ENCODE measurements around the gene PDPR.
"Not testable (repeated sequence)": the region's sequence is repeated elsewhere in the genome, so short reads cannot be mapped to it uniquely, and the experiment has no call there.

Gene PDPR

GRCh38 chr16:70200063-70200462 is 85.9 kb downstream of the PDPR start:
- H3K27me3 ChIP-seq (ENCODE audit: low read depth, low read length); H3K36me3 ChIP-seq (ENCODE audit: control insufficient read depth in 1 of 2, insufficient read depth in 2 of 2, low read length in 2 of 2); H3K4me1 ChIP-seq (ENCODE audit: control insufficient read depth in 1 of 2, insufficient read depth in 2 of 2, low read length in 2 of 2); H3K4me3 ChIP-seq (ENCODE audit: low read depth in 1 of 2, low read length in 2 of 2); H3K27ac ChIP-seq (ENCODE audit: low read length); H3K9me3 ChIP-seq (ENCODE audit: control insufficient read depth in 1 of 2, low read length in 2 of 2): not testable (repeated sequence)

- not testable (repeated sequence) for H3K4me3 ChIP-seq (ENCODE audit: low read depth in 1 of 2, low read length in 2 of 2); H3K27me3 ChIP-seq (ENCODE audit: low read depth, low read length); H3K4me1 ChIP-seq (ENCODE audit: control insufficient read depth in 1 of 2, insufficient read depth in 2 of 2, low read length in 2 of 2); H3K9me3 ChIP-seq (ENCODE audit: control insufficient read depth in 1 of 2, low read length in 2 of 2); H3K36me3 ChIP-seq (ENCODE audit: control insufficient read depth in 1 of 2, insufficient read depth in 2 of 2, low read length in 2 of 2); H3K27ac ChIP-seq (ENCODE audit: low read length)
Measured at GRCh38 chr16:70203508-70203907, 89.4 kb downstream of the PDPR start.

- H3K4me3 ChIP-seq (ENCODE audit: low read depth in 1 of 2, low read length in 2 of 2); H3K36me3 ChIP-seq (ENCODE audit: control insufficient read depth in 1 of 2, insufficient read depth in 2 of 2, low read length in 2 of 2); H3K4me1 ChIP-seq (ENCODE audit: control insufficient read depth in 1 of 2, insufficient read depth in 2 of 2, low read length in 2 of 2); H3K27me3 ChIP-seq (ENCODE audit: low read depth, low read length); H3K27ac ChIP-seq (ENCODE audit: low read length); H3K9me3 ChIP-seq (ENCODE audit: control insufficient read depth in 1 of 2, low read length in 2 of 2): not testable (repeated sequence)
Measured at GRCh38 chr16:70204010-70204409, 89.9 kb downstream of the PDPR start.

- not testable (repeated sequence) for H3K4me1 ChIP-seq (ENCODE audit: control insufficient read depth in 1 of 2, insufficient read depth in 2 of 2, low read length in 2 of 2); H3K27ac ChIP-seq (ENCODE audit: low read length); H3K27me3 ChIP-seq (ENCODE audit: low read depth, low read length); H3K9me3 ChIP-seq (ENCODE audit: control insufficient read depth in 1 of 2, low read length in 2 of 2); H3K36me3 ChIP-seq (ENCODE audit: control insufficient read depth in 1 of 2, insufficient read depth in 2 of 2, low read length in 2 of 2); H3K4me3 ChIP-seq (ENCODE audit: low read depth in 1 of 2, low read length in 2 of 2)
Measured at GRCh38 chr16:70204668-70205405, 90.7 kb downstream of the PDPR start.

- H3K4me1 ChIP-seq (ENCODE audit: control insufficient read depth in 1 of 2, insufficient read depth in 2 of 2, low read length in 2 of 2); H3K36me3 ChIP-seq (ENCODE audit: control insufficient read depth in 1 of 2, insufficient read depth in 2 of 2, low read length in 2 of 2); H3K4me3 ChIP-seq (ENCODE audit: low read depth in 1 of 2, low read length in 2 of 2); H3K9me3 ChIP-seq (ENCODE audit: control insufficient read depth in 1 of 2, low read length in 2 of 2); H3K27me3 ChIP-seq (ENCODE audit: low read depth, low read length); H3K27ac ChIP-seq (ENCODE audit: low read length): not testable (repeated sequence)
Measured at GRCh38 chr16:70206382-70206781, 92.2 kb downstream of the PDPR start.
